ENCODE measurements around the gene CYP27B1.

- TF ChIP-seq POLR2A (IDR thresholded peaks at IDR 0.05): no peak
- TF ChIP-seq, protein P1, sequence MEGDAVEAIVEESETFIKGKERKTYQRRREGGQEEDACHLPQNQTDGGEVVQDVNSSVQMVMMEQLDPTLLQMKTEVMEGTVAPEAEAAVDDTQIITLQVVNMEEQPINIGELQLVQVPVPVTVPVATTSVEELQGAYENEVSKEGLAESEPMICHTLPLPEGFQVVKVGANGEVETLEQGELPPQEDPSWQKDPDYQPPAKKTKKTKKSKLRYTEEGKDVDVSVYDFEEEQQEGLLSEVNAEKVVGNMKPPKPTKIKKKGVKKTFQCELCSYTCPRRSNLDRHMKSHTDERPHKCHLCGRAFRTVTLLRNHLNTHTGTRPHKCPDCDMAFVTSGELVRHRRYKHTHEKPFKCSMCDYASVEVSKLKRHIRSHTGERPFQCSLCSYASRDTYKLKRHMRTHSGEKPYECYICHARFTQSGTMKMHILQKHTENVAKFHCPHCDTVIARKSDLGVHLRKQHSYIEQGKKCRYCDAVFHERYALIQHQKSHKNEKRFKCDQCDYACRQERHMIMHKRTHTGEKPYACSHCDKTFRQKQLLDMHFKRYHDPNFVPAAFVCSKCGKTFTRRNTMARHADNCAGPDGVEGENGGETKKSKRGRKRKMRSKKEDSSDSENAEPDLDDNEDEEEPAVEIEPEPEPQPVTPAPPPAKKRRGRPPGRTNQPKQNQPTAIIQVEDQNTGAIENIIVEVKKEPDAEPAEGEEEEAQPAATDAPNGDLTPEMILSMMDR (IDR thresholded peaks at IDR 0.05): no peak
Measured at GRCh38 chr12:57724003-57724935, 42.6 kb downstream of the CYP27B1 start.

Measured in uterus (tissue), 2 donors.